Measurements from ENCODE around the gene IFNG.

DNA sequence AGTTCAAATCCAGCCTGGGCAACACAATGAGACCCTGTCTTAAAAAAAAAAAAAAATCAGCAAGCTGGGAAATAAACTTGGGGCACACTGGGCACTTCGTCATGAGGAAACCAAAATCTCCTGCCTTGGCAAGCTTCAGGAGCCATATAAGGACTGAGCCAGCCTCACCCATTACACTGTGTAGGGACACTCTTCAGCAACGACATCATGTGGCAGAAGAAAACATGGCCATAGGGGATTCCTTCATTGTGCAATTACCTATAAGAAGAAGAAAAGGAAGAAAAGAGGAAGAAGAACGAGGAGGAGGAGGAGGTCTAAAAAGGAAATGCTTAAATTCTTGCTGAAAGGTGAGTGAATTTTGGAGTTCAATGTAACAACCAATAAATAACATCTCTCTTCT lies 26.1 kb upstream of the IFNG start:
- TF ChIP-seq, protein P1, sequence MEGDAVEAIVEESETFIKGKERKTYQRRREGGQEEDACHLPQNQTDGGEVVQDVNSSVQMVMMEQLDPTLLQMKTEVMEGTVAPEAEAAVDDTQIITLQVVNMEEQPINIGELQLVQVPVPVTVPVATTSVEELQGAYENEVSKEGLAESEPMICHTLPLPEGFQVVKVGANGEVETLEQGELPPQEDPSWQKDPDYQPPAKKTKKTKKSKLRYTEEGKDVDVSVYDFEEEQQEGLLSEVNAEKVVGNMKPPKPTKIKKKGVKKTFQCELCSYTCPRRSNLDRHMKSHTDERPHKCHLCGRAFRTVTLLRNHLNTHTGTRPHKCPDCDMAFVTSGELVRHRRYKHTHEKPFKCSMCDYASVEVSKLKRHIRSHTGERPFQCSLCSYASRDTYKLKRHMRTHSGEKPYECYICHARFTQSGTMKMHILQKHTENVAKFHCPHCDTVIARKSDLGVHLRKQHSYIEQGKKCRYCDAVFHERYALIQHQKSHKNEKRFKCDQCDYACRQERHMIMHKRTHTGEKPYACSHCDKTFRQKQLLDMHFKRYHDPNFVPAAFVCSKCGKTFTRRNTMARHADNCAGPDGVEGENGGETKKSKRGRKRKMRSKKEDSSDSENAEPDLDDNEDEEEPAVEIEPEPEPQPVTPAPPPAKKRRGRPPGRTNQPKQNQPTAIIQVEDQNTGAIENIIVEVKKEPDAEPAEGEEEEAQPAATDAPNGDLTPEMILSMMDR (conservative IDR thresholded peaks at IDR 0.05): no peak
- no peak for TF ChIP-seq EZH2 (IDR thresholded peaks at IDR 0.05; ENCODE audit: low read depth)
